GM12865 (cell line): ENCODE measurements around the gene SLC6A13.

Experiments used
- DNase-seq: peaks from one replicate; pipeline ENCODE4 v3.0.0; 2010; ENCODE audit warnings: low read depth
- H3K4me3 ChIP-seq: 2 replicates; pipeline ENCODE4 v1.5.1; 2011; ENCODE audit warnings: mild to moderate bottlenecking, low read depth, low read length, control low read depth
- TF ChIP-seq, protein P1 (sequence below): IDR thresholded peaks from 2 replicates; pipeline ENCODE4 v1.5.1; 2011; ENCODE audit warnings: low read length, control low read depth, low read depth, inconsistent platforms; ENCODE audit not compliant: insufficient read depth; ENCODE audit errors: missing control alignments

SLC6A13 gene

DNA sequence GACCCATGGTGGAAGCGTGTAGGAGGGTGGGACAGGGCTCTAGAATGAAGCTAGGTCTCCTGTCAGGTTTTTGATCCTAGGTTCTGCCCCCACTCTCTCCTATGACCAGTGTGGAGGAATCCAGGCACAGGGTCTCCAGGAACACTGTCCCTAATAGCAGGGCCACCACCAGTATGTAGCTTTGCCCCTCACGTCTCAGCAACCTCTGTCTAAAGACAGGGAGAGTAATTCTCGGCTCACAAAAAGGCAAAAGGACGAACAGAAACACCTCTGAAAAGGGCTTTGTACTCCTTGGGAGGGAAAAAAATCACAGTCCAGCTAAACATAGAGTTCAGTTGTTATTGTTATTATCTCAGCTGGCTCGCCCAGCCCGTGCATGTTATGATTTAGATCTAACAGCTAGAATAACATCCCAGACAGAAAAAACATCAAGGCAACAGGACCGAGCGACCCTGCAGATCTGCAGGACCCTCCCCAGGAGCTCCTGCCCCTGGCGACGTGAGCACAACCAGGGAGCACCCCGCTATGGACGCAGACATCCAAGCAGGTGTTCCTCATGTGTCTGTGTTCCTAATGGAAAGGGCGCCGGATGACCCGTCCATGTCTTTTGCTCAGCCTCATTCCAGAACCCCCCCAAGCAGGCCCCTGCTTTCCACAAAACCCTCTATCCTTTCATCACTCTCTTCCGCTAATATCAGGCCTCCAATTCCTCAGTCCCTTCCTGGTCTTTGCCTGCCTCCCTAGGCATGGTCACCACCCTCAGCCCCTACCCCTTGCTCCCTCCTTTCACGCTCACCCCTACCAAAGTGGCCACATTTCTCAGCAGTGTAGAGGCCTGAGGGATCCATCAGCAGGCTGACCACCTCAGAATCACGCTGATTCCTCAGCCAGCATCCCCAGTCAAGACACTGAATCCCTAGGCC lies 34.5 kb downstream of the SLC6A13 start:
- no peak overlapping the region for H3K4me3 ChIP-seq
- DNase-seq, result no peak
- TF ChIP-seq, protein P1, sequence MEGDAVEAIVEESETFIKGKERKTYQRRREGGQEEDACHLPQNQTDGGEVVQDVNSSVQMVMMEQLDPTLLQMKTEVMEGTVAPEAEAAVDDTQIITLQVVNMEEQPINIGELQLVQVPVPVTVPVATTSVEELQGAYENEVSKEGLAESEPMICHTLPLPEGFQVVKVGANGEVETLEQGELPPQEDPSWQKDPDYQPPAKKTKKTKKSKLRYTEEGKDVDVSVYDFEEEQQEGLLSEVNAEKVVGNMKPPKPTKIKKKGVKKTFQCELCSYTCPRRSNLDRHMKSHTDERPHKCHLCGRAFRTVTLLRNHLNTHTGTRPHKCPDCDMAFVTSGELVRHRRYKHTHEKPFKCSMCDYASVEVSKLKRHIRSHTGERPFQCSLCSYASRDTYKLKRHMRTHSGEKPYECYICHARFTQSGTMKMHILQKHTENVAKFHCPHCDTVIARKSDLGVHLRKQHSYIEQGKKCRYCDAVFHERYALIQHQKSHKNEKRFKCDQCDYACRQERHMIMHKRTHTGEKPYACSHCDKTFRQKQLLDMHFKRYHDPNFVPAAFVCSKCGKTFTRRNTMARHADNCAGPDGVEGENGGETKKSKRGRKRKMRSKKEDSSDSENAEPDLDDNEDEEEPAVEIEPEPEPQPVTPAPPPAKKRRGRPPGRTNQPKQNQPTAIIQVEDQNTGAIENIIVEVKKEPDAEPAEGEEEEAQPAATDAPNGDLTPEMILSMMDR, result no peak

DNA sequence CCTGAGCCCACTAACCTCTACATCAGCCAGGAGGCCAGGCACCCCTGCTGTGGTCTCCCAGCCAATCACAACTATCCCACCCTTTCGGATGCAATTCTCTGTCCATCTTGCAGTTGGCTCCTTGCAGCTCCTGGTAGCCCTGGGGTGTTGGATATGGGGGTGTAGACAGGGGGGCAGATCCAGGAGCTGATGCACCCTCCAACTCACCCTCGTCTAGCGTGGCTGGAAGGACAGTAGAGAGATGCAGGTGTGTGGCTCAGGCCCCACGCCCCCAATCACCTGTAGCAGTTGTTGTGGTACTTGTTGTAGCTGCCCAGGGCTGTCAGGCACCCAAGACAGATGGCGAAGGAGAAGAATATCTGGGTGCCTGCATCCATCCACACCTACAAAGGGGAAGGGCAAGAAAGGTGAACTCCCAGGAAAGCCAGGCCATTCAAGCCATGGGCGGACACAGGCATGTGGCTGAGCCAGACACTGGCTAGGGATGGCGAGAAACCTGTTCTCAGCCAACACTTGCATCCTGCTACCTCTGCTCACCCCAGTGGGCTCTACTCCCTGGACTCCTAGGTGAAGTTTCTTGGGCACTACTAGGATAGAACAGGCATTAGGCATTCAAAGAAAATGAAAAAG lies 35.2 kb downstream of the SLC6A13 start:
- TF ChIP-seq, protein P1, result no peak
- H3K4me3 ChIP-seq, result no peak overlapping the region
- DNase-seq, result no peak

DNA sequence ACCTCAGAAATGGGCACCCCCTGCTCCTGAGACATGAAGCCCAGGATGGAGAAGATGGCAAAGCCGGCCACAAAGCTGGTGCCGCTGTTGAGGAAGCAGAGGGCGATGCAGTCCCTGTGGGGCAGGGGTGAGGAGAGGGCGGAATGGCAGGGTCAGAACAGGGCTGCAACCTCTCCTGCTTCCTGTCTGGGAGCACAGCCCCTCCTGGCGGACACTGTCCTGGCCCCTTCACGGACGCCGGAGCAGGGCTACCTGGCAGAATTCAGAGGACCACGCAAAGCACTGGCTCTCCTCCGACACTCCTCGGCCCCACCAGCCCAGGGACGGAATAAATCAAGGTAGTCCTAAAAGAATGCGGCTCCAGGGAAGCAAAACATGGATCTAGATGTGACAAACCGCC lies 36.2 kb downstream of the SLC6A13 start:
- no peak for DNase-seq

DNA sequence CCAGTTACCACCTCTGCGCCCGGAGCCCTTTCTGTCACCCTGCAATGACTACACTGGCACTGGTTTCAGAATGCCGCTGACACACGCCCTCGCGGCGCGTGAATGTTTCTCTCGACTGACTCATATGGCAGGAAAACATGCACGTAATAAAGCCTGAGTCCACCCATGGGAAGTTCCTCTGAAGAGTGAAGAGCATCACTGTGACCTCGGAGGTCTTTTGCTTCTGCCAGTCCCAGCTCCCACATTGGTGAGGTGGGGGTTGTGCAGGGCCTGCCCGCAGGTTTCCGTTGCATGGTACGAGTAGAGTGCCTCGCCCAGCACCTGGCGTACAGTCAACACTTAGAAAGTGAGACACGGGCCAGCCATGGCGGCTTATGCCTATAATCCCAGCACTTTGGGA lies 37.6 kb downstream of the SLC6A13 start:
- DNase-seq, result no peak
- no peak overlapping the region for H3K4me3 ChIP-seq
- TF ChIP-seq, protein P1, result no peak

More for the DNA sequence above, 36.2 kb downstream of the SLC6A13 start:
- TF ChIP-seq, protein P1, result no peak
- no peak overlapping the region for H3K4me3 ChIP-seq

DNA sequence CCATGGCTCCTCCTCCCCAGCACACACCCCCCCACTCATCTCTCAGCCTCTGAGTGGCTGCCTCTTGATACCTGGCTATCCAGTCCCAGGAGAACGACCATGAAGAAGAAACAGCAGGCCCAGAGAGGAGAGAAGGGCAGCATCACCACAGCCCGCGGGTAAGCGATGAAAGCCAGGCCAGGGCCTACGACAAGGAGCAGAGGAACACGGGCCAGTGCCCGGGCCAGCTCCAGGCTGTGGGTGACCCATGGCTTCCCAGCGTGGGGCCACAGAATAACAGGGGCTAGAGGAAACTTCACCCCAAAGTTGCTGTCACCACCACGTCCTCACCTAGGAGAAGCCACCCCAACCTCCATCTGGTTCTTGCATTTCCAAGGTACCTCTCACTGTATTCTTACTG lies 38.3 kb downstream of the SLC6A13 start:
- TF ChIP-seq, protein P1, result no peak
- no peak overlapping the region for H3K4me3 ChIP-seq
- no peak for DNase-seq

DNA sequence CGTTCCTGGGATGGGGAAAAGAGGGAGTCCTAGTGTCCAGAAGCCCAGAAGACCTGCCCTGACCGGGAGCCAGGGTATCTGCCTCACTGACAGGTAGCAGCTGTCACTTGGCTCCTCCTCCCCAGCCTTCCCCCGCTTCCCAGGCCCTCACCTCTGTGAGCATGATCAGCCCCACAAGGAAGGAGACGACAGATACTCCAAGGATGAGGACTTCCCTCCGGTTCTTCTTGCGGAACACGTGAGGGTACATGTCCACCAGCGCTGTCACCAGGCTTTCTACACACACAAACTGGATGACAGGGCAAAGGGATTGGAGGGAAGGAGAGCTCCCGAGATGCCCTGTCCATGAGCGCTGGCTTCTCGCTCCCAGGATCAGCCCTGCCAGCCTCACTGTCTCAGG lies 38.8 kb downstream of the SLC6A13 start:
- H3K4me3 ChIP-seq, result no peak overlapping the region
- no peak for DNase-seq
- TF ChIP-seq, protein P1, result no peak
